HG02970 (cell line): ENCODE results near the gene ZFPM1.

Source experiments
- ATAC-seq: cut with Tn5 transposase; IDR thresholded peaks from one replicate; pipeline ENCODE4 v1.9.1; 2021; ENCODE audit warnings: mild to moderate bottlenecking, moderate library complexity, moderate number of reproducible peaks; ENCODE audit not compliant: unreplicated experiment, low FRiP score

ZFPM1 gene

GRCh38 chr16:88524274-88524972 is 71.3 kb downstream of the ZFPM1 start:
- no peak for ATAC-seq

DNA sequence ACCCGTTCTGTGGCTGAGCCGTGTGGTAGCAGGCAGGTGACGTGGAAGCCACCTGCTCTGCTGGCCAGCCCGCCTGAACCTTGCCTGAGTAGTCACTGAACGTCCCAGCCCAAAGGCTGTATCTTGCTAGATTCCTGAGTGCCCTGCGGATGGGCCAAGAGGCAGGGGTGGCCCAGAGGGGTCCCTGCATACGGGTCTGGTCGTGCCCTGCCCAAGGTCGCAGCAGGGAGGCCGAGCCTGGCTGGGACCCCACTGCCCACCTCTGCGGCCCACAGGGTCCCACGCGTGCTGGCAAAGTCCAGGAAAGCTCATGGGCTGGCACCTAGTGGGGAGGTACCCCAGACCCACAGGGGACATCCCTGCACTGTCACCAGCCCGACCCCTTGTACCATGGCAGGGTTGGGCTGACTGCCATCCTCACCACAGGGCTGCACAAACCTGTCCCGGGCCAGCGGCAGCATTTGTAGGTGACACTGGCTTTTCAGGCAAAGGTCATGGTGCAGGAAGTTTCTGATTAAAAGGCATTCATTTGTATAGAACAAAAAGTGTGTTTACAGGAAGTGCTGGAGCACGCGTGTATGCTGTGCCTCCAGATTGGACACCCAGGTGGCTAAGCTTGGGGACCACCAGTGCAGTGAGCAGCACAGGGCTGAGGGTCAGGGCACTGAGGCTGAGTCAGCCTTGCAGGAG is 72.0 kb downstream of the ZFPM1 start:
- ATAC-seq: no peak

GRCh38 chr16:88525663-88525990 is 72.5 kb downstream of the ZFPM1 start:
- ATAC-seq: no peak

DNA sequence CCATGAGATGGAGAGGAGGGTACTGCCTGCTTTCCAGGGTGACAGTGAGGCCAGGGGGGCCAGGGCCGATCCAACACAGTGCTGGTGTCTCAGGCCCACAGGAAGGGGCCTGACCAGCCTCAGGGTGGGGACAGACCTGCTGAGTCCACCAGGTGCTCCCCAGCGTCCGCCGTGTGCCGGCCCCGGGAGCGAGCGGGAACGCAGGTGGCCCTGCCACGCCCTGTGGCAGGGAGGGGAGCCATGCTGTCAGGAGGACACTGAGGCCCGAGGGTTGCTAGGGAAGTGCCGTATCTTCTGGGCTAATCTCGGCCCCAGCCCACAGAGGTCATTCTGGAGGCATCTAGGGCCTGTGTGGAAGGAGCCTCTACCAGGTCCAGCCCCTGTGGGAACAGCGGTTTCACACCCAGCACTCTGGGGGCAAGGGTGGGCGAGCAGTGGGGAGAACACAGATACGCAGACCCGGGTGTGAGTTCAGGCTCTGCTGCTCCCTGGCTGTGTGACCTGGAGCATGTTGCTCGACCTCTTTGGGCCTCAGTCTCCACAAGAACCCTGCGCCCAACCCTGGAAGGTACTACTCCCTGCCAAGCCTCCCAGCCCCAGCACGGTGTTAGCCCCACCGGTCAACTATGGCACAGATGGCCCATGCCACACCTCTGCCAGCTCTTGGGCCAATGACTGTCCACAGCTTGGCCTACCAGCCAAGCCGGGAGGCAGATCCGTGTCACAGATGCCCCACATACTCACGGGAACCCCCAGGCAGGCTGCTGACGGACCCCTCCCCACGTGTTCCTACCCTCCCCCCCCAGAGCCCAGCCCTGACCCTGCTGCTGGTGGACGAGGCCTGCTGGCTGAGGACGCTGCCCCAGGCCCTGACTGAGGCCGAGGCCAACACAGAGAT is 73.2 kb downstream of the ZFPM1 start:
- ATAC-seq: no peak

DNA sequence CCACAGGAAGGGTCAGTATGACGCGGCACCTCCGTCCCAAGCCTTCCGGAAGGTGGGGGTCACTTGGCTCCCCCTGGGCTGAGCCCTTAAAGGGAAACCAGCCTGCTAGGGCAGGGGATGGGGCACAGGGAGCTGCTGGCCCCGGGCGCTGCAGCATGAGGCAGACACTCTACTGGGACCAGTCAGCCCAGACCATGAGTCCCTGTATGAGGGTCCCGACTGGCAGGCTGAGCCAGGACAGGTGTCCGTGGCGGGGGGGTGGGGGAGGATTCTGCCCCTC is 73.8 kb downstream of the ZFPM1 start:
- no peak for ATAC-seq

DNA sequence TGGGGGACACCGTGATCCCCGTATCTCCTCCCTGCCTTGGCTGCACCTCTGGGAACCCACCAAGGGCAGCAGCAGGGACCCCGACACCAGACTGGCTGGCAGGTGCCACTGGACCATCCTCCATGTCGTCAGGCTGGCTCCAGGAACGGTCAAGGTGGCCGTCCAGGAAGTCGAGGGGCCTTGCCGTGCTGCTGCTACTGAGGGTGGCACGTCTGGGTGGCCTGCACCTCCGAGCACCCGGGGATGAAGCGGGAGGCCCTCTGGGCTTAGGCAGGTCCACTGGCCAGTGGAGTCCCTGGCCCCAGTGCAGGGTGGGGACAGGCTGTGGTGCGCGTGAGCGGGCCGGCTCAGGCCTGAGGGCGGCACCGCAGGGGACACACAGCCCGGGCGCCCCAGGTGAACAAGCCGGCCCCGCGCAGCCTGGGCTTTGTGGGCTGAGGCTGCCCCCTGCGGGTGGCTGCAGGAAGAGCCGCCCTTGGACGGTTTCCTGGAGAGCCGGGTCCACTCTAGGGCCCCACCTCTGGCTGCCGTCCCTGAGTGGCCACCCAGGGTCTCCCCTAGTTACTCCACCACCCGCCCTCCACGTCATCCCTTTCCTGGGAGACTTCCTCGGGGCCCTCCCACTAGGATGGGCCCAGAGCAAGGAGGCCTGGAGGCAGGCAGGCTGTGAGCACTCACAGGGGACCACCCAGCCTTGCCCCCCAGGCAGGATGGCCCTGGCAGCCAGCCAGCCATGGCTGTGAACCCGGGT is 74.3 kb downstream of the ZFPM1 start:
- no peak for ATAC-seq

- ATAC-seq: no peak
These were observed 75.1 kb downstream of the ZFPM1 start for GRCh38 chr16:88527937-88528743.

DNA sequence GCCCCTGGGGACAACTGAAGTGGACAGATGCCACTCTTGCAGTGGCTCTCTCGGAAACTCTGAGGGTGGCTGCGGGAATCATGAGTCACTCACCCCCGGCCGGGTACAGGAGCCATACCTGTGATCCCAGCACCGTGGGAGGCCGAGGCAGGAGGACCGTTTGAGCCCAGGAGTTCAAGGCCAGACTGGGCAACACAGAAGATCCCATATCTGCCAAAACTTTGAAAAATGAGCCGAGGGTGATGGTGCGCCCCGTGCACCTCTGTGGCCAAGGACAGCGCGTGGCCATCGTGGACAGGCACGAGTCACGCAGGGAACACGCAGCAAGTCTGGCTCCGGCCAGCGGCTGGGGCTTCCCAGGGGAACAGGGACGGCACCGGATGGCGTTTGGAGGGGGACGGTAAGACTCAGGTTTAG is 75.8 kb downstream of the ZFPM1 start:
- ATAC-seq: no peak

- ATAC-seq: no peak
These were observed 76.5 kb downstream of the ZFPM1 start for GRCh38 chr16:88529596-88529995.

DNA sequence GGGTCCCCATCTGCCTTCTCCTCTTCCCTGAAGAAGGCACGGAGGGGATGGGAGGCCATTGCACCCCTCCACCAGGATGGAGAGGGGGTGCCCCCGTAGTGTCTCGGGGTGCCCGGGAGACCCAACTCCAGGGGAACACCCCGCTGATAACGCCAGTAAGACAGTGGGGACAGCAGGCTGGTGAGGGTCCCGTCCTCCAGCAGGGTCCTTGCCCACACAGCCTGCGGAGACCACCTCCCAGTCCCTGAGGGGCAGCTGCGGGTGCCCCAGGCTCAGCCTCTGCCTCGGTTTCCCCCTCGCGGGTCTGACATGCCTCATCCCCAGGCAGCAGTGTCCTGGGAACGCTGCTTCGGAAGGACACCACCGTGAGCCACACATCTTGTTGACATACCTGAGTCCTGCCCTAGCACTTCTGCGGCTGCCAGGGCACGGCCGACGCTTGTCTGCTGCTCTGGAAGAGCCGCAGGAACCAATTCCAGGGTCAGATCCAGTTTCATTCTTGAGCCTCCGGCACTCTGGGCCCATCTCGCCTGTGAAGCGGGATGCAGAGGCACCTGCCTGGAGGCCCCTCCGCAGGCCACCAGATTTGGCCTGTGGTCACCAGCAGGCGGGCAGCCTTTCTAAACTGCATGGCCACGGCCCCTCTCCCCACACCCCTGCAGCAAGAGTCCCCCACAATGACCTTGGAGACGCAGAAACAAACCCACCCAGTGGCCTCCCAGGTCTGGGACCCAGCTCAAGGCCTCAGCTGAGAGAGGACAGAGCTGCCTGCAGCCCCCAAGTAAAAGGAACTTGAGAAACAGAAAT is 77.2 kb downstream of the ZFPM1 start:
- no peak for ATAC-seq

GRCh38 chr16:88530858-88531203 is 77.8 kb downstream of the ZFPM1 start:
- no peak for ATAC-seq

- ATAC-seq: no peak
These were observed 78.3 kb downstream of the ZFPM1 start for GRCh38 chr16:88531346-88531745.

- no peak for ATAC-seq
These were observed 78.9 kb downstream of the ZFPM1 start for GRCh38 chr16:88531931-88532433.

- ATAC-seq: no peak
These were observed 79.6 kb downstream of the ZFPM1 start for GRCh38 chr16:88532434-88533241.

- no peak for ATAC-seq
These were observed 80.4 kb downstream of the ZFPM1 start for GRCh38 chr16:88533381-88533917.

GRCh38 chr16:88533932-88534637 is 81.0 kb downstream of the ZFPM1 start:
- no peak for ATAC-seq

GRCh38 chr16:88534638-88535190 is 81.6 kb downstream of the ZFPM1 start:
- no peak for ATAC-seq
